Activated gamma-delta T cell treated with anti-CD3 and anti-CD28 coated beads, Interleukin-2, amount 50 U/mL, for 16 hours (primary cell): ENCODE results near the gene RAD51B.

Experiments
- DNase-seq: peaks from one replicate; pipeline ENCODE4 v3.0.0-alpha.2; 2020; ENCODE audit warnings: low read depth

RAD51B gene

GRCh38 chr14:68573722-68574121, 754.1 kb downstream of the RAD51B start:
- DNase-seq = no peak

- DNase-seq = no peak
Measured at GRCh38 chr14:68574461-68574860, 754.9 kb downstream of the RAD51B start.

DNA sequence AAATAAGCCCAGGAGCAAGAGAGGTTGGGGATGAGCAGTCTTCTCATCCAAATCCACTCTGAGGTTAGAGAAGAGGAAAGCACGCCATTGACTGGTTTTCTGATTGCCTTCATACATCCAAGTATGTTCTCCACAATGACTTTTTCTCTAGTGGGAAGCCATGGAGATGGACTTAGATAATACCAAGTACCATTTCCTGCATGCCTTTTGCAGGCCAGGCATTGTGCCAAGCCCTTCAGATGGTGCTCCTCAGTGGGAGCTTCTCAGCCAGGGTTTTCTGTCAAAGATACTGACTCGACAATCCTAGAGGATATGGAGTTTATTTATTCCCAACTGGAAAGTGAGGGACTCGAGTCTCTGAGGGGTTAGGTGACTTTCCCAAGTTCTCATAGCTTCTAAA, 755.3 kb downstream of the RAD51B start:
- DNase-seq = no peak

- DNase-seq = no peak
Measured at GRCh38 chr14:68575426-68575825, 755.8 kb downstream of the RAD51B start.

GRCh38 chr14:68576031-68576430, 756.5 kb downstream of the RAD51B start:
- no peak for DNase-seq

DNA sequence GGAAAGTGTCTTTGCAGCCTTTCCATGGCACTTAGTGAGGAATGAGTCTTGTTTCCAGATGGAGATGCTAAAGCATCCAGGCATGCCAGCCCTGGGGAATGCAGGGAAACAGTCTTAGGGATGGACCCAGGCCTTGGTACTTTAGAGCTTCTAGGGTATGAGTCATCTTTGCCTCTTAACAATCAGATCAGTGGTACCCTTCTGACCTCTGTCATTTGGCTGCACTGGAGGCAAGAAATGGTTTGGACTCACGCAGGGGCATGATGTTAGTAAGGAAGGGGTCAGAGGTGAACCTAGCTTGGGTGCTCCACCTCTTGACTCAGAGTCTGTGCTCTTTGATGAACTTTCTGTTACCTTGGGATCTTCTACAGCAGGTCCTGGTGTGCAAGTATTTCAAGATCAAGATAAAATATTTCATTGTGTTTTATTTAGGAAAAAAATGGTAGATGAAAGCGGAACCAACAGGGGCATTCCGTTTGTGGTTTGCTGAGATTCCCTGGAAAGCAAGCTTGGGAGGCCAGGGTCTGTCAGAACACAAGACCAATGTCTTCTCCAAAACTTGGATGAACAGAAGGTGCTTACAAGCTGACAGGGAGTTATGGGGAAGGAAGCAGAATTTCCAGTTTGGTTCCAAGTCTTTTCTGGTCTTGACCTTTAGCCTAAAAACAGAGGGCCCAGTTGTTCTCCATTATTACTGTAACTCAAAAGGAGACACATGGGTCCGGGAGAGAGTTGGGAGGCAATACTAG, 757.1 kb downstream of the RAD51B start:
- DNase-seq = no peak

- no peak for DNase-seq
Measured at GRCh38 chr14:68577802-68578541, 758.4 kb downstream of the RAD51B start.

- DNase-seq = no peak
Measured at GRCh38 chr14:68578597-68578996, 759.0 kb downstream of the RAD51B start.

GRCh38 chr14:68580096-68580645, 760.6 kb downstream of the RAD51B start:
- no peak for DNase-seq

DNA sequence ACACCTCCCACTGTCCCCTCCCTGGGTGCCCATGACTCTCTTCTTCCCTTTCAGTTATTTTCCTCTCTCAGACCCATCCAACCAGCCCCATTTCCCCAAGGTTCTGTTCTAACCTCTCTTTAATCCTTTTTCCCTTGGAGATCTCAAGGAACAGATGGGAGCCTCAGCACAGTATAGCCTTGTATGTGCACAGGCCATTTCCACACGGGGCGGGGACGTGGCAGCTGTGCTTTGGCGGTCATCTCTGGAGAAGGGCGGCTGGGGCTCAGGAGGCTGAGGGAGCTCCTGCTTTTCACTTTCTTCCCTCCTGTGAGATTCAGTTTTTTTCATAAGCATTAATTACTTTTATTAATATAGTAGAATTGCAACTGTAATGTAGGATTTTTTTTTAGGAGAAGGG, 761.1 kb downstream of the RAD51B start:
- no peak for DNase-seq

DNA sequence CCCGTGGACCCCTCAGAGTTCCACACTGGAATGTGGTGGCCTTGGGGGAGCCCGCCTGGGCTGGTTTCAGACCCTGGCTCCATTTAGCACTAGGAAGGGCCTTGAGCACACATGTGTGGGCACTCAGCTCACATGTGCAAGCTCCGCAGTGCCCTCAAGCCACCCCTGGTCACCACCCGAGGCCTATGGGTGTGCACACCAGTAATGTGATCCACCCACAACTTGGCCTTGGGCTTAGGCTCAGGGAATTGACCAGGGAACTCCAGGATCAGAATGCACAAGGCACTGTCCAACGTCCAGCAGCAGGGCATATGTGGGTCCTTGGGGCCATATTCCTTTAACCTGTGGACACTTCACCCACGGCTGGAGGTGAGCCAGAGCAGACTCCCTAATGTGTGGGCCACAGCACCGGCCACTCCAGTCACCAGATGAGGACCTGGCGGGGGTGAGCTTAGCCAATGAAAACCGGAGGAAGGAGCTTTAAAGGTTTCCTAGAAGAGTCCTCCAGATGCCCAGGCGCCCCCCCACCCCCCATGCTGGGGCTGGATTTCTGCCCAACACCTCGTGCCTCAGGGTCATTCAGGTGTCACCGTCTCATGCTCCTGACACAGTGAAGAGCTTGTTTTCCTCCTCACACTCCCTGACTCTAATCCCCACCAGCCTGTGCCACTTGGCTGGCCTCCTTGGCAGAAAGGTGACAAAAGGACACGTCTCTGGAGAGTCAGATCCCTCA, 764.1 kb downstream of the RAD51B start:
- DNase-seq = no peak

- DNase-seq = no peak
Measured at GRCh38 chr14:68584786-68585185, 765.2 kb downstream of the RAD51B start.

DNA sequence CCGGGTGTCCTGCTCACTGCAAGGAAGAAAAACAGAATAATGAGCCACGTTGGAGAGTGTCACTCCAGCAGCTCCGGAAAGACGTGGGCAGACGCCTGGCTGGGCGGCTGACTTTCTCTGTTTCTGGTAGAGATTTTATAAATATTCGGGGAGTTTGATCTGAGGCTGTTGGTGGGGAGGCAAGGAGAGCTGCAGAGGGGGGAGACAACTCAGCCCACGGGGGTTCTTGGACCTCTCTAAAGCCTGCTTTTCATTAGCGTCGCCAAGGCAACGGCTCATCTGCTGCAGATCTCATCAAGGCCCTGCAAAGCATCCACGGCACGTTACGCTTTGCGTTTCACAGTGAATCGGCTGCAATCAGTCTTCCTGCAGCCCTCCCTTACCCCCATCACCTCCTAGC, 766.1 kb downstream of the RAD51B start:
- no peak for DNase-seq

DNA sequence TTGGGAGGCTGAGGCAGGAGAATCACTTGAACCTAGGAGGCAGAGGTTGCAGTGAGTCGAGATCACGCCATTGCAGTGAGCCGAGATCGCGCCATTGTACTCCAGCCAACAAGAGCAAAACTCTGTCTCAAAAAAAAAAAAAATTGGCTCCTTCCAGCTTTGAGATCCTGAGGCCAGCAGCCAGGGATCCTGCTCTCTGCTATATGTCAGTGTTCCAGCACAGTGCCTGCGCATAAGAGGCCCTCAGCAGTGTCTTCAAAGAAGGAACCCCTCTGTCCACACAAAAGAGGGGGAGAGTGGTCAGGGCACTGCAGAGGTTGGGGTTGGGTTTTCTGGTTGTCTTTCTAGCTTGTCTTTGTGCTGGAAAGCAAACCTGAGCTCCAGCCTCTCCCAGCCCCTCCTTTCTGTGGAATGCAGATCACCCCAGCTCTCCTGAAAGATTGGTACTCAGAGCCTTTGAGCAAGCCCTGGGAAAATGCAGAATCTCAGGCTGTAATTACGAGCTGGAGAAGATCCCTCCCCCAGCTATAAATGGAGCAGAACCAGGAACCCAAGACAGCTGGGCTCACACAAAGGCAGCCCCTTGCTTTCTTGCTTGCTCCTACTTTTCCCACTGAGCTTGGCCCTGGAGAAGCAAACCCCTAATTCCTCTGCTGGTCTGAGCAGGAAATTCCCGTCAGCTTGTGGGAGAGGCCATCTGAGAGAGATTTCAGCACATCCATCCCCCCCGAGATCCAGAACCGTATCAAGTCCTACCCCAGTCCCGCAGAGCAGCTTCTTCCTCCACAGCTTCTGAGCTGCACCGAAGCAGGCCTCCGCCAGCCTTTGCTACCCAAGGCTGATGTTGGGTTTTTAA, 767.5 kb downstream of the RAD51B start:
- DNase-seq = no peak

GRCh38 chr14:68587931-68588330, 768.4 kb downstream of the RAD51B start:
- DNase-seq = no peak

DNA sequence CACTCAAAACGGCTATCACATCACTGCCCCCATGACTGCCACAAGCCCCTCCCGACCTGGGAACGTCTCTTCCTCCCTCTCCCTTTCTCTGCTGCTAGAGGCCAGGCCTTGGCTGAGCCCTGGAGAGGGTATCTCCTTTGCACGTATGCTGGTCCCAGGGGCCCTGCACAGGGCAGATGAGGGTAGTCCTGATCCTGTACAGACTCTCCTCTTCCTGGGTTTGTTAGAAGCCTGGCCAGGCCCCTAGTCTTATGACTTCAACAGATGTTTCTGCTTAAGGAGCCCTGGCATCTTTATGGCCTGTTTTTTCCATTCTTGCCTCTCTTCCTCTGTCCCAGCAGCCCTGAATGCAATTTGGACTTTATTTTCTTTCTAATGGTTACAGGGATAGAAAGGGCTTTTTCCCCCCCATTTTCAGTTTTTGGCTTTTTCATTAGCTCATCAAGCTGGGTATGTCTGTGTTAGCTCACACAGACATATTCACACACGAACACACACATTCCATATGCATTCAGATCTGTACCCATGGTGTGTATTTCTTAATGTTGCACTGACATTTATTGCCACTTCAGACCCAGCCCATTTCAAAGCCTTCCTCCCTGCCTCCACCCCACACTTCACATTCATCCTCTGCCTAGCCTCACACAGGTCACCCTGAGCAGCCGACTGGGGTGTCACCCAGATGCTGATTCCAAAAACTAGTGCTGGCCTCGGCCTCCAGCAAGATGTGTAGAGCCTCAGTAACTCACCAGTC, 770.0 kb downstream of the RAD51B start:
- no peak for DNase-seq

DNA sequence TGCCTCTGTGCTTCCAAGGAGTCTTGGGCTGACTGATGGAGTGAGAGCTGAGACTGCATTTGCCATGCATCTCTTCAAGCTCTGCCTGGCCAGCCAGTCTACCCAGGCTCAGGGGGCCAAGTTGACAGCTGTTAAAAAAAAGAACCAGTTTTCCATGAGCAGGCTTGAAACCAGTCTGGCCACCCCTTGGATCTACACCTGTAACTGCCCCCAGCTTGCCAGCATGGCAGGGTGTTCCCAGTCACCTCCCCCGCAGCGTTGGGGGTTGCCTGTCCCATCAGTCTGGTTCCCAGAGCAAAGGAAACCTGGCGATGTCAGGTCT, 770.6 kb downstream of the RAD51B start:
- DNase-seq = no peak

DNA sequence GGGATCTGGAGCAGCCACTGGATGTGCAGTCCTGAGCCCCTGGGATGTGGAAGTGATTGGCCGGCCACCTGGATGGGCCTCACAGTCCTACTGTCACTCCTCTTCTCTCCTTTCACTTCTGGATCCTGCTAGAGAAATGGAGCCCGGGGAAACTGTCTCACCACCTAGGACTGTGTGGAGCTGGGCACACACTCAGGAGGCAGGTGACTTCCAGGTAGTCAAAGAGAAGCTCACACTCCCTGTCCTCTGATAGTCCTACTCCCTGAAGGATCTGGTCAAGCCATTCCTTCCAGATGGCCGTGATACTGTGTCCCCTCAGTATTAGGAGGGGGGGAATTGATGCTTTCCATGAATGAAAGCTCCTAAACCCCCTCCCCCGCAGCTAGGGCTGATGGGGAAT, 772.2 kb downstream of the RAD51B start:
- no peak for DNase-seq

DNA sequence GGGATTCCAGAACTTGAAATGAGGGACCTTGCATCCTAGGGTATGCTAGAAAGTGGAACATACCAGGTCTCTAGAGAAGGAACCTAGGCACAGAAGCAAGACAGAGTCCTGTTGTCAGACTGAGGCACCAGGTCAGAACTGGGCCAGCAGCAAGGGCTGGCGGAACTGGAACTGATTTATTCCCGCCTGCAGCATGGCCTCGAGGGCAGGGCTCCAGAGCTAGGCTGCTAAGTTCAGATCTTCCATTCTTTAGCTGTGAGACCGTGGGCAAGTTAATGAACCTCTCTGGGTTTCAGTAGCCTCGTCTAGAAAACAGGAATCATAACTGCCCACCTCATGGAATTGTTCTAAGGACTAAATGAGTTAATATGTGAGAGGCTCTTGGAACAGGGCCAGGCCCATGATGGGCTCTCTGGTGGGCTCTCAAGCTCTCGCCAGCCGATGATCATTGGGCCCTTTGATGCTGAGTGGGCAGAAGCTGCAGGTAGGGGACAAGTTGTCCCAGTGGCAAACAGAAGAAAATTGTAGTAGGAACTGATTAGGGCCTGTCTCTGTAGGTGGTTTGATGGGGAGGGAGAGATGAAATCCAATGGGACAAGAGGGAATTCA, 773.5 kb downstream of the RAD51B start:
- DNase-seq = no peak

GRCh38 chr14:68593806-68594536, 774.4 kb downstream of the RAD51B start:
- no peak for DNase-seq
